ENCODE results near the gene CCDC82.

CCDC82 gene

DNA sequence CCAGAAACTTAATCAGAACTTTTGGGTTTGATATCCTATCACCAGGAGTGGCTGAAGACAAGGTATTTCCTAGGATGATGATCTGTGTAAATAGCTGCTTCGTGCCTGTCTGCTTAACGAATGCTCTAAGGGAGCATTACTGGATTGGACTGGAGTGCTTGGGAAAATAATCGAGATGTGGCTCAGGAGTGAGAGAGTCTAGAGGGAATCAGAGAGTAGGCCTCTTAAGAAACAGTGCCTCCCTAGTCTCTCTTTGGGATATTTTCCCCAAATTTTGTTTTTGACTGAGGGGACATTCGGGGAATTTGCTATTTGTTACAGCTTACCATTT lies 49.2 kb downstream of the CCDC82 start:
- Histone ChIP-seq H3K9me3 (ENCODE audit: control insufficient read depth, low read length) (no peaks in the 10 kb centered on the region), H3K36me3 (ENCODE audit: control insufficient read depth, insufficient read depth, low read length) (no peaks in the 10 kb centered on the region), H3K4me1 (ENCODE audit: control insufficient read depth, insufficient read depth, low read length, poor library complexity, severe bottlenecking) (peaks cover 32% of the 10 kb centered on the region), H3K4me3 (ENCODE audit: insufficient read depth, low read depth, low read length, poor library complexity, severe bottlenecking) (peak overlapping the region; percentile 74), H3K27me3 (replicated peaks; ENCODE audit: control insufficient read depth, insufficient read depth, low read length, poor library complexity, severe bottlenecking) (no peaks in the 10 kb centered on the region), H3K27ac (ENCODE audit: insufficient read depth, low read length, poor library complexity, severe bottlenecking) (peak overlapping the region; percentile 83)
- no peak for DNase-seq

- H3K36me3 ChIP-seq (ENCODE audit: control insufficient read depth, insufficient read depth, low read length) = no peaks in the 10 kb centered on the region
- H3K4me1 ChIP-seq (ENCODE audit: control insufficient read depth, insufficient read depth, low read length, poor library complexity, severe bottlenecking) = peaks cover 32% of the 10 kb centered on the region
- H3K27ac ChIP-seq (ENCODE audit: insufficient read depth, low read length, poor library complexity, severe bottlenecking) = peak overlapping the region; percentile 83
- no peak for DNase-seq
- peak overlapping the region; percentile 74 for H3K4me3 ChIP-seq (ENCODE audit: insufficient read depth, low read depth, low read length, poor library complexity, severe bottlenecking)
- no peaks in the 10 kb centered on the region for H3K9me3 ChIP-seq (ENCODE audit: control insufficient read depth, low read length)
- H3K27me3 ChIP-seq (replicated peaks; ENCODE audit: control insufficient read depth, insufficient read depth, low read length, poor library complexity, severe bottlenecking) = no peaks in the 10 kb centered on the region
Observed at GRCh38 chr11:96339706-96340554, 49.8 kb downstream of the CCDC82 start.

GRCh38 chr11:96338910-96339705 lies 50.6 kb downstream of the CCDC82 start:
- Histone ChIP-seq H3K4me3 (ENCODE audit: insufficient read depth, low read depth, low read length, poor library complexity, severe bottlenecking) (peak overlapping the region; percentile 74), H3K9me3 (ENCODE audit: control insufficient read depth, low read length) (no peaks in the 10 kb centered on the region), H3K27me3 (replicated peaks; ENCODE audit: control insufficient read depth, insufficient read depth, low read length, poor library complexity, severe bottlenecking) (no peaks in the 10 kb centered on the region), H3K27ac (ENCODE audit: insufficient read depth, low read length, poor library complexity, severe bottlenecking) (peak overlapping the region; percentile 83), H3K4me1 (ENCODE audit: control insufficient read depth, insufficient read depth, low read length, poor library complexity, severe bottlenecking) (peaks cover 32% of the 10 kb centered on the region), H3K36me3 (ENCODE audit: control insufficient read depth, insufficient read depth, low read length) (no peaks in the 10 kb centered on the region)
- DNase-seq = no peak

DNA sequence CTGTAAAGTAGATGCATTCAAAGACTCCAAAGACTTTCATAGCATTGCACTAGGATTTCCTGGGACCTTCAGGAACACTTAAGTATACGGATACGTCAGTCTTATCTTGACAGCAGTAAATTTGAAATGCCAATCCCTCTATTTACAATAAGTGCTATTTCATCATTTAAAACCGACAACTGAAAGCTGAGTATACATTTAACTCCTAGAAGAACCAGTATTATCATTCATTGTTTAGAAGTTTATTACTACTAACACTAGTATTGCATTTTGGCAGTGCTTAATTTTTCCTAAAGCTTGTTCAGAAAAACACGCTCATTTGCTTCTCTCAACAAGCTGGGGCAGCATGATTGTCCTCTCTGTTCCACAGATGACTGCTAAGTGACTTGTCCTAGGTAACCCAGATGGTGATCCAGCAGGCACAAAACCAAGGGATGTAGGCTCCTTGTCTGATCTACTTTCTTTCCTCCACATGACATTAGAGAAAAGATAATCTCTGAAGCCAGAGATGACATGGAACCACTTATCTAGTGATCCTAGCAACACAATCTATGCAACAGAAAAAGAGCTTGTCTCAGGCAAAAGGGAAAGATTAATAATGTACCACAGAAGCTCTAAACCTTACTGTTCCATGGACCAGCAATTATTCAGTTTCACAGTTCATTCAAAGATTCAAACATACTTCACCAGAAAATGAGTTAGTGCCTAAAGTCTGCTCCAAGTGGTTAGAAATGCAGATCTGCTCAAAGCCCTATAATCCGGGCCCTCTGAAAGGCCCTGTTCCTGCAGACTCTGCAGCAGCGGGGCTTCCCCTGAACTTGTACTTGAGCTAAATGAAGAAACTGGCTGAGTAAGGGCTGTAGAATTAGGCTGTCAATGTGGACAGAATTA lies 51.9 kb downstream of the CCDC82 start:
- no peaks in the 10 kb centered on the region for H3K27me3 ChIP-seq (replicated peaks; ENCODE audit: control insufficient read depth, insufficient read depth, low read length, poor library complexity, severe bottlenecking)
- DNase-seq = no peak
- peak overlapping the region; percentile 74 for H3K4me3 ChIP-seq (ENCODE audit: insufficient read depth, low read depth, low read length, poor library complexity, severe bottlenecking)
- no peak overlapping the region for H3K27ac ChIP-seq (ENCODE audit: insufficient read depth, low read length, poor library complexity, severe bottlenecking)
- peaks cover 32% of the 10 kb centered on the region for H3K4me1 ChIP-seq (ENCODE audit: control insufficient read depth, insufficient read depth, low read length, poor library complexity, severe bottlenecking)
- H3K9me3 ChIP-seq (ENCODE audit: control insufficient read depth, low read length) = no peaks in the 10 kb centered on the region
- no peaks in the 10 kb centered on the region for H3K36me3 ChIP-seq (ENCODE audit: control insufficient read depth, insufficient read depth, low read length)

GRCh38 chr11:96335388-96335787 lies 54.3 kb downstream of the CCDC82 start:
- H3K4me3 ChIP-seq (ENCODE audit: insufficient read depth, low read depth, low read length, poor library complexity, severe bottlenecking) = no peak overlapping the region
- no peaks in the 10 kb centered on the region for H3K27me3 ChIP-seq (replicated peaks; ENCODE audit: control insufficient read depth, insufficient read depth, low read length, poor library complexity, severe bottlenecking)
- no peaks in the 10 kb centered on the region for H3K36me3 ChIP-seq (ENCODE audit: control insufficient read depth, insufficient read depth, low read length)
- H3K4me1 ChIP-seq (ENCODE audit: control insufficient read depth, insufficient read depth, low read length, poor library complexity, severe bottlenecking) = peaks cover 28% of the 10 kb centered on the region
- H3K27ac ChIP-seq (ENCODE audit: insufficient read depth, low read length, poor library complexity, severe bottlenecking) = no peak overlapping the region
- H3K9me3 ChIP-seq (ENCODE audit: control insufficient read depth, low read length) = no peaks in the 10 kb centered on the region
- DNase-seq = no peak

GRCh38 chr11:96334219-96334618 lies 55.5 kb downstream of the CCDC82 start:
- DNase-seq = no peak
- Histone ChIP-seq H3K9me3 (ENCODE audit: control insufficient read depth, low read length) (no peaks in the 10 kb centered on the region), H3K27ac (ENCODE audit: insufficient read depth, low read length, poor library complexity, severe bottlenecking) (no peak overlapping the region), H3K4me1 (ENCODE audit: control insufficient read depth, insufficient read depth, low read length, poor library complexity, severe bottlenecking) (peaks cover 19% of the 10 kb centered on the region), H3K4me3 (ENCODE audit: insufficient read depth, low read depth, low read length, poor library complexity, severe bottlenecking) (no peak overlapping the region), H3K27me3 (replicated peaks; ENCODE audit: control insufficient read depth, insufficient read depth, low read length, poor library complexity, severe bottlenecking) (no peaks in the 10 kb centered on the region), H3K36me3 (ENCODE audit: control insufficient read depth, insufficient read depth, low read length) (no peaks in the 10 kb centered on the region)

GRCh38 chr11:96333191-96333719 lies 56.5 kb downstream of the CCDC82 start:
- Histone ChIP-seq H3K9me3 (ENCODE audit: control insufficient read depth, low read length) (no peaks in the 10 kb centered on the region), H3K36me3 (ENCODE audit: control insufficient read depth, insufficient read depth, low read length) (no peaks in the 10 kb centered on the region), H3K27ac (ENCODE audit: insufficient read depth, low read length, poor library complexity, severe bottlenecking) (no peak overlapping the region), H3K4me3 (ENCODE audit: insufficient read depth, low read depth, low read length, poor library complexity, severe bottlenecking) (no peak overlapping the region), H3K4me1 (ENCODE audit: control insufficient read depth, insufficient read depth, low read length, poor library complexity, severe bottlenecking) (peaks cover 15% of the 10 kb centered on the region), H3K27me3 (replicated peaks; ENCODE audit: control insufficient read depth, insufficient read depth, low read length, poor library complexity, severe bottlenecking) (no peaks in the 10 kb centered on the region)
- DNase-seq = no peak

DNA sequence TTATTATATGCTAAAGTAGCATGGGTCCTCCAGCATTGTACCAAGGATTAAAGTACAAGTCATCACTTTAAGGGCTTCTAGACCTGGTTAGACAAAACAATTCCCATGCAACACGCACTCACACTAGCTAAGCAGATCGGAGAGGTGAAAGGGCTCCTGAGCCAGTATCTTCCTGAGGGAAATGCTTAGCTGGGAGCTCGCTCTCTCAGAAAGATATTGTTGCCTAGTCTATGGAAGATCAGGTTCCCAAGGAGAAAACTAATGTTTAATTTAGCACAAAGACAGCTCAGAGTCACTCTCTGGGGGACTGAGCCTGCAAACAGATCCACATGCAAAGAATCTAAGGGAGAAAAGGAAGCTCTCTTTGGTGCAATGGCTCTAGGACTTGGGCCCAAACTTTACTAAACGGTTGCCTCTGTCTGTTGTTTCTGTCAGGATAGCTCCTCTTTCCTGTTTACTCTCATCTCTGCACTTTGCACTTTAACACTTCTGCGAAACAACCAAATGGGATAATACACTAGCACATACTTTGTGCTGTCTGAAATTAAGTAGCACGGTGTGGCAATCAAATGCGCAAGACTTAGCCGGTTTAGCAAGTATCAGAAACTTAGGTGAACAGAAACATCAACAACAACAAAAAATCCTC lies 57.5 kb downstream of the CCDC82 start:
- Histone ChIP-seq H3K4me1 (ENCODE audit: control insufficient read depth, insufficient read depth, low read length, poor library complexity, severe bottlenecking) (peaks cover 5% of the 10 kb centered on the region), H3K36me3 (ENCODE audit: control insufficient read depth, insufficient read depth, low read length) (no peaks in the 10 kb centered on the region), H3K4me3 (ENCODE audit: insufficient read depth, low read depth, low read length, poor library complexity, severe bottlenecking) (no peak overlapping the region), H3K27ac (ENCODE audit: insufficient read depth, low read length, poor library complexity, severe bottlenecking) (no peak overlapping the region), H3K27me3 (replicated peaks; ENCODE audit: control insufficient read depth, insufficient read depth, low read length, poor library complexity, severe bottlenecking) (no peaks in the 10 kb centered on the region), H3K9me3 (ENCODE audit: control insufficient read depth, low read length) (no peaks in the 10 kb centered on the region)
- no peak for DNase-seq

DNA sequence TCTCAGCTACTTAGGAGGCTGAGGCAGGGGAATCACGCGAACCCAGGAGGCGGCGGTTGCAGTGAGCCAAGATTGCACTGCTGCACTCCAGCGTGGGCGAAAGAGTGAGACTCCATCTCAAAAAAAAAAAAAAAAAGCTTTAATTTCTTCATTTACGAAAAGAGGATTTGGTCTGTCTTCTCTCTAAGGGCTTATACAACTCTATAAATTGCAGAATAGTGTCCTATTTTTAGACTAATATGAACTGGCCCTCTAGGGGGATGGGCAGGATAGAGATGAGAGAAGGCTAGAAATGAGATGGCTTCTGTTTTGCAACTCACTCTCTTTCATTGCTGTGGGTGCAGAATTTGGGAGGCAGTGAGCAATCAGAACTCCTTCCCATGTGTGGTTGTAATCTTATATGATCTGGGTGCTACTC lies 58.0 kb downstream of the CCDC82 start:
- Histone ChIP-seq H3K9me3 (ENCODE audit: control insufficient read depth, low read length) (no peaks in the 10 kb centered on the region), H3K27ac (ENCODE audit: insufficient read depth, low read length, poor library complexity, severe bottlenecking) (no peak overlapping the region), H3K36me3 (ENCODE audit: control insufficient read depth, insufficient read depth, low read length) (no peaks in the 10 kb centered on the region), H3K4me3 (ENCODE audit: insufficient read depth, low read depth, low read length, poor library complexity, severe bottlenecking) (no peak overlapping the region), H3K4me1 (ENCODE audit: control insufficient read depth, insufficient read depth, low read length, poor library complexity, severe bottlenecking) (peaks cover 4% of the 10 kb centered on the region), H3K27me3 (replicated peaks; ENCODE audit: control insufficient read depth, insufficient read depth, low read length, poor library complexity, severe bottlenecking) (no peaks in the 10 kb centered on the region)
- DNase-seq = no peak

Measured in effector memory CD4-positive, alpha-beta T cell (primary cell).